Activated CD4-positive, alpha-beta T cell treated with anti-CD3 and anti-CD28 coated beads for 24 hours (primary cell): ENCODE data around the gene ZNF346.

Source experiments
- DNase-seq, 2 donors: peaks; one replicate each; pipeline ENCODE4 v3.0.0-alpha.2; 2020; ENCODE audit warnings: low read depth in 2 of 2

Gene ZNF346

DNA sequence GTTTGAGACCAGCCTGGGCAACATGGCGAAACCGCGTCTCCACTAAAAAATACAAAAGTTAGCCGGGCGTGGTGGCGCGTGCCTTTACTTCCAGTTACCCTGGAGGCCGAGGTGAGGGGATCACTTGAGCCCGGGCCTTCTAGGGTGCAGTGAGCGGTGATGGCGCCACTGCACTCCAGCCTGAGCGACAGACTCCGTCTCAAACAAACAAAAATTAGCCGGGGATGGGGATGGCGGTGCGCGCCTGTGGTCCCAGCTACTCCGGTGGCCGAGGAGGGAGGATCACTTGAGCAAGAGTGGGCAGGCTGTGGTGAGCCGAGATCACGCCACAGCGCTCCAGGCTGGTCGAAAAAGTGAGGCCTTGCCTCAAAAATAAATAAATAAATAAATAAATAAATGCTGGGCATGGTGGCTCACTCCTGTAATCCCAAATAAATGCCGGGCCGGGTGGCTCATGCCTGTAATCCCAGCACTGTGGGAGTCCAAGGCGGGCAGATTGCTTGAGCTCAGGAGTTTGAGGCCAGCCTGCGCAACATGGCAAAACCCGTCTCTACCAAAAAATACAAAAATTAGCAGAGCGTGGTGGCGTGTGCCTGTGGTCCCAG lies 95.0 kb downstream of the ZNF346 start:
- no peak for DNase-seq

DNA sequence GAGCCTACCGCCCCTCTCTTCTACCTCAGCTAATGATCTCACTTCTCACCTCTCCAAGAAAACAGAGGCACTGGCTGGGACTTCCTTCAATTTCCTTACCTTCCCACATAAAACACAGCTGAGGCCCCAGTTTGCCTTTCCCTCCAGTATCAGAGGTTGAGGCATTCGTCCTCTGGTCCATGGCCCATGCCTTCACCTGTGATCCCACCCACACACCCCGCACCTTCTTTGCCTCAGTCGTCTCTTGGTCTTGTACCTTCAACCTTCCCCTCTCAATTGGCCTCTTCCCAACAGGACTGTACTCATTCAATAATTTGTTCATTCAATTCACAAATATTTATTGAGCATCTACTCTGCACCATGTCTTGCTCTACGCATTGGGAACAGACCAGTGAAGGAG lies 100.1 kb downstream of the ZNF346 start:
- DNase-seq = no peak

DNA sequence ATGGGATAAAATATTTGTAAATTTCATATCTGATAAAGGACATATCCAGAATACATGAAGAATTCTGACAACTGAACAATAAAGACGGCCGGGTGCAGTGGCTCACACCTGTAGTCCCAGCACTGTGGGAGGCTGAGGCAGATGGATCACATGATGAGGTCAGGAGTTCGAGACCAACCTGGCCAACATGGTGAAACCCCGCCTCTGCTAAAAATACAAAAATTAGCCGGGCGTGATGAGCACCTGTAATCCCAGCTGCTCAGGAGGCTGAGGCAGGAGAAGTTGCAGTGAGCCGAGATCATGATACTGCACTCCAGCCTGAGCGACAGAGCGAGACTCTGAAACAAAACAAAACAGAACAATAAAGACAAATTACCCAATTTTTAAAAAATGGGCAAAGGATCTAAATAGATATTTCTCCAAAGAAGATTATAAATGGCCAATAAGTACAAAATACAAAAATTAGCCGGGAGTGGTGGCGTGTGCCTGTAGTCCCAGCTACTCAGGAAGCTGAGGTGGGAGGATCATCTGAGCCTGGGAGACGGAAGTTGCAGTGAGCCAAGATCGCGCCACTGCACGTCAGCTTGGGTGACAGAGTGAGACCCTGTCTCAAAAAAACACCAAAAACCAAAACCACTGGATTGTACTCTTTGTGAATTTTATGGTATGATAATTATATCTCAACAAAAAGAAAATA lies 101.4 kb downstream of the ZNF346 start:
- DNase-seq = no peak

DNA sequence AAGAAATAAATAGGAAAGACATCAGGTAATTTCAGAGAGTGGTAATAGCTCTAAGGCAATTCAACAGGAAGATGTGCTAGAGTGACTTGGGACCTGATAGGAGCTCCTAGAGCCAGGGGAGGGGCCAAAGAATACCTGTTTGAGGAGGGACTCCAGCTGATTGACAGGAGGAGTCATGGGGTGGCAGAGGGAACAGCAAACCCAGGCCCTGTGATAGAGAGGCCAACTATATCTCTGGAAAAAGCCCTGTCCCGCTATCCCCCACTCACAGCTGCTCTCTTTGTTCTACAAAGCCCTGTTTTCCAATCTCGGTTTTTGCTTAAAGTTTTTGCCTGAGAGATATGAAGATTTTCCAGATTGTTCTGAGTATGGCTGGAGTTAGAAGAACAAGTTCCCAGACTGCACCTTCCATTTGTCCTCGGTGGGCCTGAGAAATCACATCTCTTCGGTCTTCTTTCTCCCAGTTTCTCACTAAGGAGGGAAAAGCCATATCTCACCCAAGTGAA lies 102.0 kb downstream of the ZNF346 start:
- DNase-seq = no peak

DNA sequence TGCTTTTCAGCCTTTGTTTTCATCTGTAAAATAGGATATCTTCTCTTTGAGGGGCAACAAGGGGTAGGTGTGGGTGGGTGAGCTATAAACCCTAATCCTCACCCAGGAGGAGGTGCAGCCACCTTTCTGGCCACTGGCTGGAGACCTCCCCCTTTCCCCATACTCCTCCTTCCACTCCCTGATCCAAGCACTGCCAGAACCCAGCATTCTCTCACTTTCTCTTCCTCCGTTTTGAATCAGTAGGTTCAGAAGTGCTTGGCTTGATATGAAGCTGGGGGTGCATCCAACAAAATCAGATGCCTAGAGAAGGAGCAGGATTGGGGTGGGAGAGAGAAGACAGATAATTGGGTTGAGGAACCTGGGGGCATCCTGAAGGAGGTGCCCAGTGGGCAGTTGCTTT lies 104.3 kb downstream of the ZNF346 start:
- no peak for DNase-seq

DNA sequence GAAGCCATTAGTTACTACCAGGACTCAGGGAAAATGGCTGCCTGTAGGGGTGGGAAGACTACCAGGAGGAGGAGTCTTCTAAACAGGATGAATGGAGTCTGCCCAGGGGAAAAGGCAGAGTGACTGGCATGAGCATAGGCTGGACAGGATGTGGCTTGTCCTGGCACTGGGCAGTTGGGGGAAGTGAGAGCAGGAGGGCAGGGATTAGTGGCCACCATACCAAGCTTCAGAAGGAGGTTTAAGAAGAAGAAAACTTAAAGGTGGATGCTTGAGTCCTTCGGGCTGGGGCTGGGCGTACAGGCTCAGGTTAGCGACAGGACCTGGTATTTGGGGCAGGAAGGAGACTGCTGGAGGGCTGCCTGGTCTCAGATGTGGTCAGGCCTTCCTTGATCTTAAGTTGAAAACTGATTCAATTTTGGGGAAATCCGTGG lies 106.1 kb downstream of the ZNF346 start:
- no peak for DNase-seq

DNA sequence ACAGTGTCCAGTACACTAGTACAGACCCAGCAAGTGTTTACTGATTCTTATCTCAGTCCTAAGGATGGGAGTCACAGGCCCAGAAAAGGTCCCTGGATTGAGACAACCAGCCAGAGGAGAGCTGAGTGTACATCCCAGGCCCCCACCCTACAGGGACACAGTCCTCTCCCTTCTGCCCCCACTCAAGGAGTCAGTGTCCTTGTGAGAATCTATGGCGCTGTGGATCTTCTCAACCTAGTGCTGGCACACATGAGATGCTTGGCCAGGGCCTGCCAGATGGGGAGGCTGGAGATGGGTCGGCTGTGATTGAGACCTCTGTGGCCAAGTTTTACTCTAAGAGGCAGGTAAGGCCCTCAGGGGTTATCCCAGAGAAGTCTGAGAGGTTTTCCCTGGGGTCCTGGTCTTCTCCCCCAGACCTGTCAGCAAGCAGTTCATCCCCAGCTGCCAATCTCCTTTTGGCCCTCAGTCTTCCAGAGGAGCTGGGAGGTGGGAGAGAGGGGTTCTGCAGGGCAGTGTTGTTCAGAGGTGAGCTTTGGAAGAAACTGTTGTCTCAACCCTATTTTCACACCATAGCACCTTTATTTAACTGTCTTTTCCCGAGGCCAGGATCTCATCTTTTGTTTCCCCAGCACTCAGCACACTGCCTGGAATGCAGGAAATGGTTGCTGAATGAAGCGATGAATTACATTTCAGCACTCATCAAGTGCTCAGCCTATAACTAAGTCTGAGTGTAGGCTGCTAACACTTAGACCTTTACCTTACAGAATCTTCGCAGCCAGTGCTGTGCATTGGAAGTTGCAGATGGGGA lies 107.9 kb downstream of the ZNF346 start:
- DNase-seq = no peak
